Measurements from ENCODE around the gene PRR33.

PRR33 gene

GRCh38 chr11:1917523-1918435, 26.1 kb upstream of the PRR33 start:
- in situ Hi-C loops (cut with MboI; ENCODE audit: low sequenced_read_pairs) = no loop called here

- in situ Hi-C loops (cut with MboI; ENCODE audit: low sequenced_read_pairs) = no loop called here
Observed at GRCh38 chr11:1916986-1917522, 25.4 kb upstream of the PRR33 start.

GRCh38 chr11:1916132-1916985, 24.7 kb upstream of the PRR33 start:
- in situ Hi-C loops (cut with MboI; ENCODE audit: low sequenced_read_pairs) = no loop called here

- in situ Hi-C loops (cut with MboI; ENCODE audit: low sequenced_read_pairs) = no loop called here
Observed at GRCh38 chr11:1915795-1916131, 24.1 kb upstream of the PRR33 start.

GRCh38 chr11:1913271-1914060, 21.8 kb upstream of the PRR33 start:
- in situ Hi-C loops (cut with MboI; ENCODE audit: low sequenced_read_pairs) = no loop called here

- in situ Hi-C loops (cut with MboI; ENCODE audit: low sequenced_read_pairs) = no loop called here
Observed at GRCh38 chr11:1912289-1912878, 20.7 kb upstream of the PRR33 start.

GRCh38 chr11:1909524-1909923, 17.8 kb upstream of the PRR33 start:
- in situ Hi-C loops (cut with MboI; ENCODE audit: low sequenced_read_pairs) = no loop called here

GRCh38 chr11:1908618-1909017, 16.9 kb upstream of the PRR33 start:
- in situ Hi-C loops (cut with MboI; ENCODE audit: low sequenced_read_pairs) = no loop called here

- in situ Hi-C loops (cut with MboI; ENCODE audit: low sequenced_read_pairs) = no loop called here
Observed at GRCh38 chr11:1906611-1907423, 15.1 kb upstream of the PRR33 start.

- in situ Hi-C loops (cut with MboI; ENCODE audit: low sequenced_read_pairs) = no loop called here
Observed at GRCh38 chr11:1906181-1906580, 14.5 kb upstream of the PRR33 start.

GRCh38 chr11:1899686-1900085, 8.0 kb upstream of the PRR33 start:
- in situ Hi-C loops (cut with MboI; ENCODE audit: low sequenced_read_pairs) = no loop called here

GRCh38 chr11:1899090-1899489, 7.4 kb upstream of the PRR33 start:
- in situ Hi-C loops (cut with MboI; ENCODE audit: low sequenced_read_pairs) = no loop called here

GRCh38 chr11:1896923-1897322, 5.2 kb upstream of the PRR33 start:
- in situ Hi-C loops (cut with MboI; ENCODE audit: low sequenced_read_pairs) = no loop called here

- in situ Hi-C loops (cut with MboI; ENCODE audit: low sequenced_read_pairs) = no loop called here
Observed at GRCh38 chr11:1896468-1896867, 4.8 kb upstream of the PRR33 start.

GRCh38 chr11:1894759-1895158, 3.1 kb upstream of the PRR33 start:
- in situ Hi-C loops (cut with MboI; ENCODE audit: low sequenced_read_pairs) = no loop called here

GRCh38 chr11:1893581-1894359, 2.1 kb upstream of the PRR33 start:
- in situ Hi-C loops (cut with MboI; ENCODE audit: low sequenced_read_pairs) = no loop called here

- in situ Hi-C loops (cut with MboI; ENCODE audit: low sequenced_read_pairs) = no loop called here
Observed at GRCh38 chr11:1892558-1892957, 863 bp upstream of the PRR33 start.

- in situ Hi-C loops (cut with MboI; ENCODE audit: low sequenced_read_pairs) = no loop called here
Observed at GRCh38 chr11:1892116-1892515, 421 bp upstream of the PRR33 start.
